Stimulated activated CD8-positive, alpha-beta memory T cell treated with anti-CD3 and anti-CD28 coated beads, Interleukin-15, amount 100 ng/mL, for 24 hours (primary cell): ENCODE data around the gene PJA1.

ENCODE experiments used
- DNase-seq: peaks from one replicate; pipeline ENCODE4 v3.0.0-alpha.2; 2020; ENCODE audit warnings: low read depth

PJA1 gene

DNA sequence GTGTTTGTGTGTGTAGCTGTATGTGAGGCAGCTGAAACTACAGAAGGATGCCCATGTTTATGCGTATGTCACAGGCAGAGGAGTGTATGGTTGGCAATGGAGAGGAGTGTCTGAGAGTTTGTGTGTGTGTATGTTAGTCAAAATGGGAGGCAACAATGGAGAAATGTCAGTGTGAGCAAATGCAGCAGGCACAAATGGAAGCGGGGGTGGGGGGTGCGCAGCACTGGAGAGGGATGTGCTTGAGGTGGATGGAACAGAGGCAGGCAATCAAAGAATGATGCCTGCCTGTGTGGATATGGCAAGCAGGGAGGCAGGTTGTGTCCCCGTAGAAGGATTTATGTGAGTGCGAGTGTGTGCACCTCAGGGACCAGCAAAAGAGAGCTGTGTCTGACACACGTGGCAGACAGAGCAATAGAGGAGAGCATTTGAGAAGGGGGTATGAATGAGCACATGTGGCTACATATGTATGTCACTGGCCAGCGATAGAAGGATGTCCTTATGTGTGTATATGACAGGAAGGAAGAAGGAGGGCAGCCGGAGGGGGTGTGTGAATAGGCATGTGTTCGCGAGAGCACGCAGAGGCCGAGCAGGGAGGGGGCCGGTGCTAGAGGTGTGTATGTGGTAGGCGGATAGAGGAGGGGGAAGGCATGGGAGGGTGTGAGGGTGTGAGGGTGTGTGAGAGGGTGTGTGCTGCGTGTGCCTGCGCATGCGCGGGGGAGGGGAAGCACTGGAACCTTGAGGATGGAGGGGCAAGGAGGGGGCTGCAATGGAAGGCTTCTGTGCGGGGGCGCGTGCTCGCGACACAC lies 1.1 kb downstream of the PJA1 start:
- peak; percentile 2 for DNase-seq

GRCh38 chrX:69162361-69162865 lies 2.8 kb downstream of the PJA1 start:
- no peak for DNase-seq

DNA sequence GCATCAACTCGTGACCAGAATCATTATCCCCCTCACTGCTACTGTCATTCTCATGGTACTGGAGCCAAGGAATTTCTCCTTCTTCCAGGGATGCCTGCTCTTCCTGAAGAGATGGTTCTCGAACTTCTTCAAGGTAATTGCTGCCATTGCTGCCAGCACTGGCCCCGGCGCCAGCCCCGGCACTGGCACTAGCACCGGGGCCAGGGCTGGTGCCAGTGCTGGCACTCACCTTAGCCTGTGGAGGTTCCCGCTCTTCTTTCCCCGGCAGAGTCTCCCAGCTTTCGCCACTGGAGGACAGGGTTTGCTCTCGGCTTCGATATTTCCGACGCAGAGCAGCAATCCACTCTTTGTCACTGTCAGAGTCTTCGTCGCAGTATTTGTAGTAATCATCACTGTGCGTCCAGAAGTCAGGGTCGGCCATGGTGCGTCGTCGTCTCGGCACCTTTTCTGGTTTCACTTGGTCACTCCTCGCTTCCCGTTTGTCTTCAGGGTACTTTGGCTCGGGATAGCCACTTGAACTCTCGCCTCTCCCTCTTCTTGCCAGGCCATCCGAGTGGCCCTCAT lies 3.4 kb downstream of the PJA1 start:
- DNase-seq, result no peak

GRCh38 chrX:69161371-69161770 lies 3.9 kb downstream of the PJA1 start:
- no peak for DNase-seq

DNA sequence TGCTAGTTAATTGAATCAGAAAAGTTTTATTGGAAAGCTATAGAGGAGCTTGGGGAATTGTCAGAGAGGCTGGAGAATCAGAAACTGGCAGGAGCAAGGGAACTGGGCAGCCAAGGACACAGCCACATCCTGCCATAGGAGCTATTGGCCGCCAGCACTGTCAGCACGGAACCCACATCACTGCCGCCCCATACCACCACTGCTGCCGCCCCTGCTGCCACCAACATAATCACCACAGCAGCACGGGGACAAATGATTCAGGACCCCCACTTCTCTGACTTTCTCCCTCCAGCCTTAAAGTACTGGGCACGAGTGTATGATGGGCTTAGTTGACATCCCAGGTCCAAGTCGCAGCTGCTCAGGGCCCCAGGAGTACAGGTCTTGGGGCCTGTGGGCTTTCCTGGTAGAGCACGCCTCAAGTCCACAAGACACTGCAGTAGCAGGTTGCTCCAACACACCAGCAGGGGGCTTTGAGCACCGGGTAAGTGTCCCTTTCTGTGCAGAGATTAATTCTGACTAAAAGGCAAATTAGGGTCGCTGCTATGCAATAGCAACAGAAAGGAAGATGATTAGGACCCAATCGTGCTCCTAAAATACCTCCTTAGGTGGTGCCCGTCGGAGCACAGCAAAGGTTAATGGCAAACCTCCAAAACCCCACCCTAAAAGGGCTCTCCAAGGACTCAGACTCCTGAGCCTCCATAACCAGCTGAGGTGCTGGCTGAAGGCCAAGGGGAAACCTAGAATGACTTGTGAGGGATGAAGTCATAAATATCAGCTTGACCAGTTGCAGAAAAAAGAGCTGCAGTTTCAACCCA lies 6.9 kb downstream of the PJA1 start:
- no peak for DNase-seq

- no peak for DNase-seq
These were observed 8.6 kb downstream of the PJA1 start for GRCh38 chrX:69156638-69157037.

GRCh38 chrX:69155786-69156520 lies 9.3 kb downstream of the PJA1 start:
- no peak for DNase-seq

GRCh38 chrX:69154051-69154450 lies 11.2 kb downstream of the PJA1 start:
- no peak for DNase-seq

DNA sequence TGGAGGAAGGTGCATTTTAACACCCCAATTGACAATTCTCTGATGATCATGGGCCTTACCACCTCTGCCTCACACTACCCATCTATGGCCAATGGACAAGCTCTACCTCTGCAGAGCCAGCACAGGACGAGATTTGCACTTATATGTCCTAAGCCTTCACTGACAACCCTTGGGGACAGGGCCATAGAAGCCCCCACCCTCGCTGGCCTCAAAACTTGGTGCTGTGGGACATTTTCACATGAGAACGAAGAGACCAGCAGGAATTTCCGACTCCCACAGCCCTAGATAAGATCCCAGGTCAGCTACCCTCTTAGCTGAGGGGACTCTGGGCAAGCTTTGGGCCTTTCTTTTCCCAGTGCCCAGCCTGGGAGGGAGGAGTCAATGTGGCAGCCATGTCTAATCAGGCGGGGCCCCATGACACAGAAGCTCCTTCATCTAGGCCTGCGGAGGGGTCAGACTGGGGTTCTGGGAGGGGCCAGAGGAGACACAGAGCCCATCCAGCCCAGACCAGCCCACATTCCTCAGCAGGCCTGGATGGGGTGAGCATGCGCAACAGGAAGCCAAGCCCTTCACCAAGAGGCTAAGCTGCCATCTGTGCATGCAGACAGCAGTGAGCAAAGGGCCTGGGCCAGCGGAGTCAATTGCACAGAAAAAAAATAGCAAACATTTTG lies 12.1 kb downstream of the PJA1 start:
- DNase-seq, result no peak

DNA sequence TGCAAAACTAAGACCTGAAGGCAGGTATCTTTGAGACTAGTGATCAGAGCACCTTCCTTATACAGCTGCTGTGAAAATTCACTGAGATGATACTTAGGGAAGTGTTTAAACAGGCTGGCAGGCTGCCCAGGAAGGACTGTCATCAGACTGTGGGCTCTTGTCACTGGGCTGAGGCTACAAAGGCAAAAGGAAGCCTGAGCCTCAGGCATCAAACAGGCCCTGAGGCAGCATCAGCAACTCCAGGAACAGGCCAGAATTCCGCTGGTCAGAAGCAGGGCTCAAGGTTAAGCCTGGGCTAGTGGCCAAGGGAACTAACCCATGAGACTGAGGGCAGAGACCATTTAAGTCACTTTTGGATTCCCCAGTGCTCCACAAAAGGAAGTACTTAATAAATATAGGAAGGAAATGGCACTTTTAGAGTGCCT lies 12.8 kb downstream of the PJA1 start:
- no peak for DNase-seq

- DNase-seq, result no peak
These were observed 13.4 kb downstream of the PJA1 start for GRCh38 chrX:69151866-69152284.

DNA sequence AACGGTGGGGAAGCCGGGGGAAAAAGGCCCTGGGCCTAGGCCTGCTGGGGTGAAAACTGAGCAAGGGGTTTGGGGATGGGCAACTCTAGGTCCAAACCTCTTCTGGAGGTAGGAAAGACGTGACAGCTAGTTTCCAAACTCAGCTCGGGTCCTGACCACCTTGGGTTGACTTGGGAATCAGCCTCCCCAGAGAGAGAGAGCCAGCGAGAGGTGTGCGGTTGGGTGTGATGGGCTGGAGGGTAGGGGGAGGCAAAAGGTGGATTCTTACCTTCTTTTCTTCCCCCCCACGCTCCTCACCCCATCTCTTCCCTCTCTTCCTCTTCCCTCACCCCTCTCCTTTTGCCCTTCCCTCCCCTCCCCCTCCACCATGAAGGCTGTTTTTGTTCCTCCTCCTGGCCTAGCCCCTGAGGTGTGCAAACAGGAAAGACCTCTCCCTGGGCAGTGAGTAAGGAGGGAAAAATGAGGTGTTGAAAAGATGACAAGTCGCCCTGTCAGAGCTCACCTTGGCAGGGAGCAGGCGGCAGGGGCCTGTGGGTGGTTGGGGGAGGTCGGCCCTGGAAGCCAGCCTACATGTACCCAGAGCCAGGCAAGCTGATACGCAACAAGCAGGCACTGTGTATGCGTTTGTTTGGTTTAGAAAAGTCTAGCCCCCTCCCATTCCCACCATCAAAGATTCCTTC lies 14.8 kb downstream of the PJA1 start:
- no peak for DNase-seq

- DNase-seq, result no peak
These were observed 15.6 kb downstream of the PJA1 start for GRCh38 chrX:69149466-69150280.

GRCh38 chrX:69148946-69149345 lies 16.3 kb downstream of the PJA1 start:
- no peak for DNase-seq

DNA sequence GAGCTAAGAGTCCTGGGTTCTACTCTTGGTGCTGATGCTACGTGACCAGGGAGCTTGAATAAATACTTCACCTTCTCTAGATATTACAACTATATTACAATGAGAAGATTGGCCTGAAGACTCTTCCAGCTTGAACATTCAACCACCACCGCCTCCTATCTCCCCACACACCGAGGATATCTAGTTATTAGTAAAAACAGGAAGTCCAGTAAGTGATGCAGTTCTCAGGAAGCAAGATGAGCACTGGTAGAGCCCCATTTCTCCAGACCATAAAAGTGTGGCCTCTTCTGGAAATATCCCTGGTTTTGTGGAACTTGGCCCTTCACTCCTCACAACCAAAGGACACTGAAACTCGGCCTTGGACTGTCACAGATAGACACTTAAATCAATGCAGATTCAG lies 18.5 kb downstream of the PJA1 start:
- no peak for DNase-seq

DNA sequence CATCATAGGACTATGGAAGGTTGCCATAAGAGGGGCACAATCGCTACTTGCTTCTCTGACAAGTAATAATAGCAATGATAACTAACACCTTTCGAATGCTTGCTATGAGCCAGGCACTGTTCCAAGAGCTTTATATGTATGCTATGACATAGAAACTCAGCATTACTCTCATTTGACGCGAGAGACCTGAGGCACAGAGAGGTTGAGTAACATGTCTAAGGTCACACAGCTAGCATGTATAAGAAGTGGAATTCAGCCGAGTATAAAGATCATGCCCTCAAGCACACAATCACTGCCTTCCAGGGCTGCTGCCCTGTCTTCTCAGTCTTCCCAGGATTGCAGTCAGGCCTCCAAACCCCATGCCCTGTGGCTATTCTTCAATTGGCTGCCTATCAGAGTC lies 19.5 kb downstream of the PJA1 start:
- DNase-seq, result no peak

- DNase-seq, result no peak
These were observed 20.2 kb downstream of the PJA1 start for GRCh38 chrX:69144838-69145680.

DNA sequence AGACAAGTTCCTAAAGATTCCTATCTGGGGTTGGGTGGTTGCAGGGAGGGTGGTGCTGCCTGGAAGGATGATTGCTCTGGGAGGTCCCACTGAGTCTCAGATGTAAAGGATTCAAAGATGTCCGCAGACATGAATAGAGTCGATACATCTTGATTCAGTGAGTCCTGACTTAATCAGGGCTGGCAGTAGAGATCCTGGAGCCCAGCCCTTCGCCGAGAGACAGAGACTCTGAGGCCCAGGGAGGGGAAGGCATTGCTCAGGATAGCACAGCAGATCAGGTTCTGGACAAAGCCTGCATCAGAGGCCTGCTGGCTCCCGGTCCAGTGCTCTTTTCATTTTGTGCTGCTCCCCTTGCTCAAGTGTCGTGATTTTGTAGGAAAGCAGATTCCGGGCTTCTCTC lies 21.7 kb downstream of the PJA1 start:
- DNase-seq, result no peak

DNA sequence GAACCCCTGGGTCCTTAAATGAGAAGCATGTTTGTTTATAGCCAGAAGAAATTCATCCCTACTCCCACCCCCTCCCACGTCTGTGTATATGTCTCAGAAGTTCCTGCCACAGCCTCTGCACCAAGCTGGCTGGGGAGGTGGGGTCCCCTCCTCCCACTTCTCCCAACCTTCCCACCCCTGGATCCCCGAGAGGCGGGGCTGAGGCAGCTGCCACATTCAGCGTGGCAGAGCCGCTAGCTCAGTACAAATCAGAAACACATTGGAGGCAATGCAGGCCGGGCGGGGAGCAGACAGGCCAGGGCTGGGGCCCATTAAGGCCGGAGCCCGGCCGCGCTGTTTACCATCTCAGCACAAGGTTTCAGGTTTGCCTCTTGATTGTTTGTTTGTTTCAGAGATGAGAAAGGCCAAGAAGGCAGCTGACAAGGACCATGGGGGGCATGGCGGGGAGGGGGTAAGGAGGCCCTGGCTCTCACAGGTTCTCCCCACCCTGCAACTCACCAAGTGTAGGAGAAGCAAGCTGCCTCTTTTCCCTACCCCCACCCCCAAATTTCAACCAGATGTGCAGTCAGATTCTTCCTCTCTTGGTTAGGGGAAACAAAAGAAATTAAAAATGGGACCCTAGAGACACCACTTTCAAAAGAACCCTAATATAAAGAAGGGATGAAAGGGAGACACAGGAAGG lies 22.3 kb downstream of the PJA1 start:
- no peak for DNase-seq
